ENCODE data around the gene RNF5.

DNA sequence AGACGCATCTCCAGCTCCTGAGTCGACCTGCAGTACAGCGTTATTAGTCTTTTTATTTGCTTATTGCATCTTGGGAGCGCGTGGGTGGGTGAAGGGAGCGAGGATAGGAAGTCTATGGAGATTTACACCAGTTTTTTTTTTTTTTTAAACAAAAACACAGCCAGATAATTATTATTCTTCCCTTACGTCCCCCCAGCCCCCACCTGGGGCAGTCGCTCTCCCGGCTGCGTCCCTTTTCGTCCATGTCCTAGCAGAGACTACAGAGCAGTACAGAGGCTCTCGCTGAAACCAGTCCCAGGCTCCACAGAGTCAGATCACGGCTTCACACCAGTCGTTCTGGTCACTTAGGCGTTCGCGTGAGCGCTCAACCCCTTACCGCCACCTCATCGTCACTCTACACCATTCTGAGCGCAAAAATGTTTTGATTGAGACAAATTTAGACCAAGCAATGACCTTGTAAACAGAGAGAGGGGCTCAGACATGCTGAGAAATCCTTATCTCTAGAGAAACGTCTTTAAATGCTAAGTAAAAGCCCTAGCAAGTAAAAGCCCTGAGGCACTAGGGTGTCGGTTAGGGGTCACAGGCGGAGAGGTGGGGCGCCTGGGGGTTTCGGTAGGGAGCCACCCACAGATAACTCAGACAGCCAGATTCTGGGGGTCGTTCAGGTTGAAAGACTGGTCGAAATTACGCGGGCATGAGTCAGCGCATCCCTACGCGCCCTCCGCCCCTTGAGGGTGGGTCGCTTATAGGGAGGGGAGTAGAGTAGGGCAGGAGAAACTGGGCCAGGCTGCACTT, 25.2 kb upstream of the RNF5 start:
- TF ChIP-seq POLR2AphosphoS5 (IDR thresholded peaks at IDR 0.05) = peak in 3 of 4 donors; percentile 11 to 37 (median 30)
- TF ChIP-seq CTCF (IDR thresholded peaks at IDR 0.05) = no peak
- no peak for TF ChIP-seq EP300 (IDR thresholded peaks at IDR 0.05)

All from sigmoid colon (tissue), 4 donors.